Stimulated activated CD8-positive, alpha-beta memory T cell treated with anti-CD3 and anti-CD28 coated beads, Interleukin-7, amount 100 ng/mL, for 24 hours (primary cell): ENCODE measurements around the gene CWC27.
A peak's percentile ranks its signal among the peaks of the same experiment; 100 is the strongest.

Experiments
- DNase-seq: peaks from one replicate; pipeline ENCODE4 v3.0.0-alpha.2; 2020; ENCODE audit warnings: low read depth

The CWC27 gene

GRCh38 chr5:64768358-64769312 is at the start of gene CWC27, which contains the start of gene SREK1IP1:
TSS of gene CWC27 (plus strand) at chr5:64768930. CDS start at chr5:64769147, 217 bp downstream.
TSS of gene SREK1IP1 (minus strand) at chr5:64768691. CDS start at chr5:64768517, 174 bp downstream.
- peak; percentile 62 for DNase-seq

DNA sequence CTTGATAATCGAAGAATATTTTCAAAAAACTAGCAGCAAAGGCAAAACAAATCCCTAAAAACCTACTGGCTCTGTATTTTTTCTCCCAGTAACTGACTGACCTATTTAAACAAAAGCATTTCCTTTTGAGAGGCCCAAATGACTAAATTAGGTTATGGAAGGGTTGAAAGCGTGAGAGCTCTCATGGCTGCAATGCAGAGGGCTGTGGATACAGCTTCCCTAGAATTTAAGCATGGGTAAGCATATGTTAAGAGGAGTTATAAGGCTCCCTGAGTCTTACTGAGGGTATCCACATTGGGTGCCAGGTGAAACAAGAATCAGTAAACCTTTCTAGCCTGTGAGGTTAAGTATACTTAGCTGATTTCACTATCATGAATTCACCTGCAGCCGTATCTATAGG is 46.1 kb upstream of the CWC27 start:
- DNase-seq: no peak

DNA sequence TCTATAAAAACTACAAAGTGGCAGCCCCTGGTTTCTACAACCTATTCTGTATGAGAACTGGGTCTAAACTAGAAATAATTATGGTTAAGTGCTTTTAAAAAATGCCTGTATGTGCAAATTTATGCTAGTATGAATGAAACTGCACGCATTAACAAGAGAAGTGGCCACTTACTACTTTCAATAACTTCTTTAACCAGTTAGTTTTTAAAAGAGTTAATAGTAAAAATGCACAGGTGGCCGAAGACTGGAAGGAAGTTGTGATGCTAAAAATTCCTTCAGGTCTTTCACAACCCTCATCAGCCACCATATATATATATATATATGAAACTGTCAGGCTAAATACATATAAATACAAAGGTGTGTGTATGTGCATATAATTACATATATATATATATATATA is 41.6 kb upstream of the CWC27 start:
- no peak for DNase-seq

DNA sequence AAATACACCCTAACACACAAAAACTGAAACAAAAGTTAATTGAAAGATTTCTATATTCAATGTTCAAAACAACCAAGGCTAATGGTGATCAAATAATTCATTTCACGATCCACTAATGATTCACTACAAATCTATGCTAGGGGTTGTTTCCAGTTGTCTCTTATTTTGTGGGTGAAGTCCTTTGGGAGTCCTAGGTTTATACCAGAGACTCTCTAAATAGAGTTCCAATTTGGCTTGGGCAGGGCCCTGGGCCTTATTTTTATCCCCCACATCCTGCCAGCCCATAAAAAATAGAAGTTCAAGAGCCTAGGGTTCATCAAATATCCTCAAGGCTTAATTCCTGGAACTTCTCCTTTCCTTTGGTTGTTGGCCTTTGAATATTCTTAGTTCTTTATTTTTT is 26.3 kb upstream of the CWC27 start:
- no peak for DNase-seq

DNA sequence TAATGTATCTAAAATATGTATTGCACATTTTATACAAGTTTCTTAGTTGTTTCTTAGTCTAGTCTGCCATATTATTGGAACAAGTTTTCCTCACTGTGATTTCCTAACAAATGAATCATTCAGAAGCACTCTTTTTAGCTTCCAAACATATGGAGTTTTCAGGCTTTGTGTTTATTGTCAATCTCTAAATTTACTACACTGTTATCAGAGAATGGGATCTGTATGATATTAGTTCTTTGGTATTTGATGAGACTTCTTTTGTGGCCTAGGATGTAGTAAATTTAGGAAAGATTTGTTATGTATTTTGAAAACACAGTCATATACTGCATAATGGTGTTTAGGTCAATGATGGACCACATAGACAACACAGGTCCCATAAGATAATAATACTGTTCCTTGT is 25.9 kb upstream of the CWC27 start:
- DNase-seq: no peak

DNA sequence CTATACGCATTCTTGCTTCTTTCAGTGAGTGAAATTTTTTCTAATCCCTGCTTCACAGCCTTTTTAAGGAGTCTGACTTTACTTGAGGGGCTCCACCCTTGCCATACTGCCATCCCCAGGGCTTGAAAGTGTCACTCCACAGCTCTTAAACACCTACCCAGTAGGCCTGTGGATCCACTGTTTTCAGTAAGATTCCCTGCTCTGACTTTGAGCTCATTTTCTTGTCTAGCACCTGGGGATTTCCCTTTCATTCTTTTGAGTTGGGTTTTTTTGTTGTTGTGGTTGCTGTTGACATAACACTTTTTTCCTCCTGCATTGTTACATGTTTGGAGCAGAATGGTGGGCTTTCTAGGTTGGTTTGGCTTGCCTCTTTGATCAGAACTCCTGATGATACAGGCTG is 23.8 kb upstream of the CWC27 start:
- DNase-seq: no peak

DNA sequence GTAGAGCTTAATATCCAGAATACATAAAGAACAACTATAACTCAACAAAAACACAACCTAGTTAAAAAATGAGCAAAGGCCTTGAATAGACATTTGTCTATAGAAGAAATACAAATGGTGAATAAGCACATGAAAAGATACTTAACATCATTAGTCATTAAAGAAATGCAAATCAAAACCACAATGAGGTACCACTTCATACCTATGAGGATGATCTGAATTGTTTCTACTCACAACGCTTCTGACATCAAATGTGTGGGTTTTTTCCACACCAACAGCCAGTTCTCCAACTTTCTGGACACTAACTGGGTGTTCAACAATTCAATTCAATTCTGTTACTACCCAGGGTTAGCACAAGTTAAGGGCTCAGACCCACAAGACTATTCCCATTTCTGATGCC is 22.3 kb upstream of the CWC27 start:
- no peak for DNase-seq

- no peak for DNase-seq
These were observed 19.3 kb upstream of the CWC27 start for GRCh38 chr5:64749385-64749784.

- no peak for DNase-seq
These were observed 14.7 kb upstream of the CWC27 start for GRCh38 chr5:64754066-64754465.

- no peak for DNase-seq
These were observed 9.8 kb upstream of the CWC27 start for GRCh38 chr5:64758901-64759300.

- DNase-seq: no peak
These were observed 8.6 kb upstream of the CWC27 start for GRCh38 chr5:64759960-64760660.

- no peak for DNase-seq
These were observed 4.7 kb upstream of the CWC27 start for GRCh38 chr5:64763948-64764503.

DNA sequence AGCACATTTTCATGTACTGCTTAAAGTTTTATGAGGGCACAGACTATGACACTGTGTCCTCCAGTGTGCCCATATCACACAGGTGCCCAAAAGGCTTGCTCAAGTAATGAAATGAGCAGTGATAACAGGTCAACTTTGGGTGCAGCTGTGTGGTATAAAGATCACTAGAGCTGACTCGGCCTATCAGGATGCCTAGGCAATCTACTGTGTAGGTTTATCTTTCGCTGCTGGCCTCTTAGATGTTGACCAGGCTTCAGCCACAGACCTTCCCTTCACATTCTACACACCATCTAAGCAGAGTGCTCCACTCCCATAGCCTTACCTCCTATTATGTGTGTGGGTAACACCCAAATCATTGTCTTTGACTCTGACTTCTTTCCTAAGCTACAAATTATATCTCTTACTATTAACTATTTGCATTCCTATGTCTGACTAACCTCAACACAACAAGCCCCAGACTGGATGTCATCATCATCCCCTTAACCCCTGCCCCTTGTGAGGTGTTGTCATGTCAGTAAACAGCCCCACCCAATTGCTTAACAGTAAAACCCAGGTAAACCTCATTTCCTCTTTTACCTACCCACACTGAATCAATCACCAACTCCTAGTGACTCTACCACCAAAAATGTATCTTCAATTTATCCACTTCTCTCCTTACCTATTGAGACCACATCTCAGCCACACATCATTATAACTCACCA is 2.8 kb upstream of the CWC27 start:
- DNase-seq: no peak

- DNase-seq: no peak
These were observed 1.8 kb upstream of the CWC27 start for GRCh38 chr5:64766941-64767340.

GRCh38 chr5:64767959-64768357 is 772 bp upstream of the CWC27 start:
- DNase-seq: no peak

GRCh38 chr5:64769855-64770254 is 1.1 kb downstream of the CWC27 start:
- no peak for DNase-seq

DNA sequence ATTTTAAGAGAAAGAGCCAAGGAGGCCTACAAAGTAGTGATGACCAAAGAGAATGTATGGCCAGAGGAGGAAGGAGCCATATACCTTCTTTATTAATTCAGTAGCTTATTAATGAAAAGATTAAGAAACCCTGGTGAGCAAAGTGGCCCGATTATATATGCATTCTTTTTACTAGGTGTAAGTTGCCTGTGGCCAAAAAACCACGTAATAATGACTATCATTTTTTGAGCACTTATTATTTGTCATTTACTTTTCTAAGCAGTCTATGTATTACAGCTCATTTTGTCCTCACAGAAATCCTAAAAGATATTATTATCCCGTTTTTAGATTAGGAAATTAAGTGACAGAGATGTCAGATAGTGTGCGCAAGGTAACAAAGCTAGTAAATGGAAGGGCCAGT is 3.0 kb downstream of the CWC27 start:
- DNase-seq: no peak

DNA sequence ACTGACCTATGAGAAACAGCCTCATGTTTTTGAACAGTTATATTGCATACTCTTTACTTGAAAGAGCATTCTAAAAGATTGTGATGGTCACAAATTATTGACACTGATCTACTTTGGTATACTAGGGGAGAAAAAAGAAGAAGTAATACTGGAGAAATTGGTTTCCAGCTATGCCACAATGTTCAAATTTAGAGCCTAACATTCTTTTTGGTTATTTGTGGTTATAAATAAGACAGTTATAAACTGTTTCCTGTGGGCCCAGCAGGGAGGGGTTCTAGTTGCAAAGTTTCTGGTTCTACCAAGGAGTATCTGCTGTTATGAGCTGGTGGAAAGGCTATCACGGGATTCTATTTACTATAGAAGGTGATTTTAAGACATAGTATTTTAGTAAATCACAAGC is 4.8 kb downstream of the CWC27 start:
- no peak for DNase-seq

DNA sequence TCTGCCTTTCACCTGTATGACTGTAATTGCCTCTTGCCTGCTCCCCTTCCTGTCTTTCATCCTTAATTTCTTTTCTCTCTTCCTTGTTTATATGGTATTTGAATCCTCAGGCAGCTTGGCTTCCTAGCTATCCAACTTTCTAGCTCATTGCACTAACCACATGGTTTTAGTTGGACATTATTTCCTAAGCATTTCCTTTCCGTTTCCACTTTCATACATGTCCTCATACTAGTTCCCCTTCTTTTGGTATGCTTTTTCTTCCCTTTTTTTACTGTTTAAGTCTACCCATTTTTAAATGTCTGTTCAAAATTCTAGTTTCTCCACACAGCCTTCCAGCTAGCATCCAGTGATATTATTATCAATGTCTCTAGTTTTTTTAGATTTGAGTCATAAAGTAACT is 6.6 kb downstream of the CWC27 start:
- DNase-seq: no peak

GRCh38 chr5:64784451-64785025 is 15.8 kb downstream of the CWC27 start:
- peak; percentile 44 for DNase-seq

DNA sequence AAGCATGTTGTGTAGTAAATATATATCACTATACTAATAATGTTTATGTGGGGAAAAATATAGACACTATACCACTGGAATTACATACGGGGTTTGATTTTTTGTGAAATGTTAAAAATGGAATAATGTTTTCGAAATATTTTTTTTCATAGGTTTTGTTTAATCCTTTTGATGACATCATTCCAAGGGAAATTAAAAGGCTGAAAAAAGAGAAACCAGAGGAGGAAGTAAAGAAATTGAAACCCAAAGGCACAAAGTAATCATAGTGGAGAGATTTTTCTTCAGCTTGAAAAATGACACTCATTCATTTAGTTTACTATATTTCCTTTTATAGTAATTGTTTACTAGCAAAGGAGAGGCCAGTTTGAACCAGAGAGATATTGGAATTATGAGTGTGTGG is 17.6 kb downstream of the CWC27 start:
- DNase-seq: no peak

DNA sequence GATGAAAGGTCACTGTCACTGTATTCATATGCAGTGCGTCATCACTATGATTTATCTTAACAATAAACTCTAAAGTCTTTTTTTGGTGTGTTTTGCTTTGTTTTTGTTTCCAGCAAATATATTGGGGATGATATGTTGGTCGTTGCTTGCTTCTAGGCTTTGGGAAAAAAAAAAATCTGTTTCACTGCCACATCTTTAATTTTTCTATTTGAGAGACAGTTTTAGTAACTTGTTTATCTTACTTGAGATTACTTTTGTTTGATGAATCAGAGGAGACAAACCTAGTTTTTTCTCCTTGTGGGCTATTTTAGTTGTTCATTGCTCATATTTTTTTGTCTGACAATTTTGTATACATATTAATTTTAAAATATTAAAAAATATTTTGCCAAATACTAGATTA is 19.4 kb downstream of the CWC27 start:
- no peak for DNase-seq
